ENCODE results near the gene ARPC5.

Gene ARPC5

DNA sequence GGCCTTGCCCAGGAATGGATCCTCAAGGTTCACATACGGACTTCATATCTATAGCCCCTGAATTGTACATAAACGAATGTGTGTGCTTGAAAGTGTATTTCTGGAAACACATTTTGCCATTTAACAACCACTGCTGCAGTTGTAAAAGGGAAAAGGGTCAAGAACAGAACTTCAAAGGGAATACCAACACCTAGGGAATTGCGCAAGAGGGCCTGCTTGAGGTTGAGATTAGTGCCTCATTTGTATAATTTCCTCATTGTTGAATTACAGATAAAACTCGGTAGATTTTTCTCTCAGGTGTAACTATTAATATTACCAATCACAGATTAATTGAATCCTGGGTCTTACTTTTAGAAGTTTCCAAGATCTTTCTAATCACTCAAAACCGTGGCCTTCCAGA, 51.4 kb downstream of the ARPC5 start:
- no peak for DNase-seq

DNA sequence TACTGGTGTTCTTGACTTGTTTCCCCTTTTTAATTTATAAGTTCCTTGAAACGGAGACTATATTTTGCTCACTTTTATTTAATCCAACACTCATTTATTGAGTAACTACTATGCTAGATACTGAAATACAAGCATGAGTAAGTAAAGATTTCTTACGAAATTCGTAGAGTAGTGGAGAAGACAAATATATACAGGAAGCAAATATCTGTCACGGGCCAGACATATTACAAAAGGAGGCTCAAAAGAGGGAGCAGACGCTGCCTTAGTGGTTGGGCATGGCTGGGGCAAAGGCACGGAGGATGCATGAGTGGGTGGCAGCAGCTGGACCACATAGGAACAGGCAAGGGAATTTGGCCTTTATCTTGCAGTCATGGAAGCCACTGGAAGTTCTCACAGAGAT, 52.1 kb downstream of the ARPC5 start:
- DNase-seq = no peak

- DNase-seq = no peak
Observed at GRCh38 chr1:183582021-183582713, 53.4 kb downstream of the ARPC5 start.

DNA sequence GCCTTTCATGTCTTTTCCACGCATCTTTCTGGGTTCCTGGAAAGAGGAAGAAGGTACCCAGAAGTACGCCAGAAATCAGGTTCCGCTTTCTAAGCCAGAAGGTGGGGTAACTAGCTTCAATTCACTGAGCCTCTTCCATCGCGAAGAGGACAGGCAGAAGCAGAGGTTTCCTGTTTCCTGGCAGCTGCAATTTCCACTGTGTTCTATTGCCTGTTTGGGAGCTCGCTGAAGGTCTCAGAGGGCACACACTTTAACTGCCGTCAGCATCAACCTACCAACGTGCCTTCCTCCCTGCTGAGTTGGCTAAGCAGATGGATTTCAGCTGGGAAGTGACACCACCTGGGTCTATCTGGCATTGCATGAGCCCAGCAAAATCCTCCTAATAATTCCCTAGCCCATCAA, 55.3 kb downstream of the ARPC5 start:
- no peak for DNase-seq

DNA sequence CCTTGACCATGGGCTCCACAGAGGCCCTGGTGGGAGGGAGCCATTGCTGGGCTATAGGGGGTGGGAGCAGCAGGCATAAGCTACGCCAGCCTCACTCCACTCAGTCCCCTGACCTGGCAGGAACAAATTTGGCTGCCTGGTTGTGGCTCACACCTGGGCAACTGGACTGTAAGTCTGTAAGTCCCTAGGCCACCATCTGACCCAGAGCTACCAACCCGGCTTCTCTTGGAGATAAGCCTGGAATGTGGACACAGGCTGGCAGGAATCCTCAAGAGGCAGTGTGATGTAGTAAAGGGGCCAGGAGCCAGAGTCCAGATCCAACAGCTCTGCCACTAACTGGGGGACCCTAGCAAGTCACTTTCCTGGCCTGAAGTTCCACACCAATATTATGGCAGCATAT, 56.7 kb downstream of the ARPC5 start:
- DNase-seq = no peak

GRCh38 chr1:183577897-183578465, 57.6 kb downstream of the ARPC5 start:
- DNase-seq = no peak

DNA sequence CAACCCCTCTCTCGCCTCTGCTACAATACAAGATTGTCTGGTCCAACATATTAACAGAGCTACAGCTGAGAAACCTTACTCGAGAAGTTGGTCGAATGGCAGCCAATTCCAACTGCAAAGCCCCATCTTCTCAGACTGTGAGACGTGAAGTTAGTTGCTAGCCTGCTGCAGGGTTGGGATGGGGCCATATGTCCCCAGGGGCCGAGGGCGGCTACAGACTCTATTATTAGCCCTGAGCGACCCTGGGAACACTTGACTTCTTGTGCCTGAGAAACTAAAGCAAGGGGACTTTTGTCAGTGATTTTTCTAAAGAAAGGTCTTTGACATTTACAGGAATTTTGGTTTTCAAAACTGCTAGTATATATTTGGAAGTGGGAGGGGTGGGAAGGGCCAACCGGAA, 59.0 kb downstream of the ARPC5 start:
- DNase-seq = no peak

DNA sequence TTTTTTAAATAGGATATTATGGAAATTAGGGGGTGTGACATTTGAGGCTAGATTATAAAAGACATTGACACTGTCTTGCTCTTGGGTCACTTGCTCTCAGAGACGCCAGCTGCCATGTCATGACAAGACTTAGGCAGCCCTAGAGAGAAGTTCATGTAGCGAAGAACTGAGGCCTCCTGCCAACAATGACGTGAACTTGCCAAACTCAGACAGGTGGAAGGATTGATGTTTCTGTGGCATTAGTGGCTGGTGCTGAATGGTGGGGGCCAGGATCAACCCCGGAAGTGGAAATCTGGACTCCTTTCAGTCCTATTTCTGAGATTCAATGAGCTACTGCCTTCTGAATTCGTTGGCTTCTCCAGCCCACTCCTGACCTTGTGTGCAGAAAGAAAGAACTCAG, 60.0 kb downstream of the ARPC5 start:
- no peak for DNase-seq

GRCh38 chr1:183572721-183573120, 62.9 kb downstream of the ARPC5 start:
- DNase-seq = no peak

GRCh38 chr1:183571678-183572268, 63.8 kb downstream of the ARPC5 start:
- DNase-seq = no peak

Measured in stimulated activated CD4-positive, alpha-beta T cell treated with anti-CD3 and anti-CD28 coated beads, Interleukin-4, amount 100 ng/mL, for 4 hours (primary cell).